HG02885 (cell line): Measurements from ENCODE around the gene KLK13.

Experiments
- ATAC-seq: cut with Tn5 transposase; IDR thresholded peaks from one replicate; pipeline ENCODE4 v1.9.1; 2021; ENCODE audit warnings: mild to moderate bottlenecking; ENCODE audit not compliant: unreplicated experiment, poor library complexity

The KLK13 gene, protein sequence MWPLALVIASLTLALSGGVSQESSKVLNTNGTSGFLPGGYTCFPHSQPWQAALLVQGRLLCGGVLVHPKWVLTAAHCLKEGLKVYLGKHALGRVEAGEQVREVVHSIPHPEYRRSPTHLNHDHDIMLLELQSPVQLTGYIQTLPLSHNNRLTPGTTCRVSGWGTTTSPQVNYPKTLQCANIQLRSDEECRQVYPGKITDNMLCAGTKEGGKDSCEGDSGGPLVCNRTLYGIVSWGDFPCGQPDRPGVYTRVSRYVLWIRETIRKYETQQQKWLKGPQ

DNA sequence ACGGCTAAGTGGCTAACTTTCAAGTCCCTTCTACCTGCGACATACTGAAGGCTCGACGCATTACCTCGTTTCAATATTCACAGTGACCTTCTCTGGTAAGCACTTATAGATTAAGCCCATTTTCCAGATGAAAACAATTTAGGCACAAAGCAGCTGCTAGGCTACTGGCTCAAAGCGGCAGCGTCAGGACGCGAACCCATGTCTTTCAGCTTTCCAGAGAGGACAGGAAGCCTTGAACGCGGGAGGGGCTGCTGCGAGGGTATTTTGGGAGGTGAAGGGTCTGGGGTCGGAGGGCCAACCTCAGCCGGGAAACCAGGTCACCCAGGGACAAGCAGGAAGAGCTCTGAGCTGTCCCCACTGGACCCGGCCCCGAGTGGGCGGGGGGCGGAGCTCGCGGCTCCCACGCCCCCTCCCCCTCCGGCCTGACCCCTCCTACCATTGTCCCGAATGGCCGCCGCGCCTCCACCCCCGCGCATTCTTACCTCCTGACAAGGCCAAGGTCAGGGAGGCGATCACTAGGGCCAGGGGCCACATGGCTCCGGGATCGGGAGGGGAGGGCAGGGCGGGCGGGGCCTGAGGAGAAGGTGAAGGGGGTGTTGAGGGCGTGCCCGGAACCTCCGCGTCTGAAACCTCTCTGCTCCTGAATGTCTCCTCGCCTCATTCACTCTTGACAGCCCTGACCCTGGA is at the start of gene KLK13:
KLK13 (minus strand) TSS at position 559 of the 687 bp plus-strand sequence; CDS start at position 534, 25 bp downstream.
- no peak for ATAC-seq

DNA sequence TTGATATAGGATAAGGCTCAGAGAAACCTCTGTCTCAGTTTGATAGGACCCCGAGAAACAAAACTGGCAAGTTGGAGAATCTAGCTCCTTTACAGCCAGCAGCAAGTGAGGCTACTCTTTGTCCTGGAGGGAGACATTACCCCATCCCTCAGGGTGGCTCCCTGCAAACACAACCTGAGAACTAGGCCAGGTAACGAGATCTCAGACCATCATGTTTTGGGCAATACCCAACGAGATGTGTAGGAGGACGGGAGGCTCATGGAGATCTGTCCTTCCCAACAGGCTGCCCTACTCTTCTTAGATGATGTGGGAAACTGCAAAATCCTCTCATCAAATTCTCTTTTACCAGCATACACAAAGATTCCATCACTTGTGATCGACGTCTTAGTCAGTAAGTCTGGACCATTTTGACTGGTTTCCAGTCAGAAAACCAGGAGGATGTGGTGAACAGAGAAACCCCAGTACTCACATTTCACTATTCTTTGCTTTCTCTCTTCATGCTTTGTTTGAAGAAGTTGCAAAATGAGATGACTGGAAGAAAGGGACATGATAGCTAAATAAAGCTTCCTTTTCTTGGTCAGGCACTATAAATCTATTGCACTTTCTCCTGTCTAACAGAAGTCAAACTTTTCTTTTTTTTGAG is 49.3 kb upstream of the KLK13 start:
- no peak for ATAC-seq

DNA sequence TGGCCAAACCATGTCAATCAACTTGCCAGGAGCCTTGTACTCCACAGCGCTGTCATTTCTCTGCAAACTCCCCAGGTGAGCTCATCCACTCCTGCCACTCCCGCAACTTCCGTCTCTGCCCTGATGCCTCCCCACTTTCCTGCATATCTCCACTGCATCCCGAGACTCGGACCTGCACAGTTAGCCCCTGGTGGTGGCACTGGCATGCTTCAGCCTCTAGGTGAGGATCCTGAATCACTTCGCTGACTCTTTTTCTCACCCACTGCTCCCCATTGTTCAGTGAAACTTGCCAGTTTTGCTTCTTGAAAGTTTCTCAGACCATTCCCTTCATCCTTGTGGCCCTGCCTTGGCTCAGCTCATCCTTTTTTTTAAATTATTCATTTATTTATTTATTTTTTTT is 46.7 kb upstream of the KLK13 start:
- ATAC-seq: no peak

DNA sequence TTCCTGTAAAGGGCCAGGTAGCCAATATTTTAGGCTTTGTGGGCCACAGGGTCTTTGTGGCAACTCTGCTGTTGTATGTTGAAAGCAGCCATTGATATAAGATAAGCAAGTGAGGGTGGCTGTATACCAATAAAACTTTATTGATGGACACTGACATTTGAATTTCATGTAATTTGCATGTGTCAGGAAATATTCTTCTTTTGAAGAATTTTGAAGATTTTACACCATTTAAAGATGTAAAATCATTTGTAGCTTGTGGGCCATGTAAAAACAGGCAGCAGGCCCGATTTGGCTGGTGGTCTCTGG is 45.7 kb upstream of the KLK13 start:
- no peak for ATAC-seq

DNA sequence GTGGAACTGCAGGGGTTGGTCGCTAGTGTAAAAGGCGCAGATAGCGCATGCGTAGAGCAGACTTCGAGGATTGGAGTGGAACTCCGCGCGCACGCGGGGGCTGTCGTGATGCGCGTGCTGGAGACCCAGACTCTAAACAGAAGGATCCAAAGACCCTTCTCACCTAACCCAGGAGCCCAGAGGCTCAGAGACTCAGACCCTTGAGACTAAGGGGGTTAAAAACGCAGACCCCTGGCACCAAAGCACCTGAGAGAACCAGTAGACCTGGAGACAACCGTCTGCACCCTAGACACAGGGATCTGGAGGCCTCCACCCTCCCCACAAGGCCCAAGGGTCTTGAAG is 43.9 kb upstream of the KLK13 start:
- peak; percentile 8 for ATAC-seq

DNA sequence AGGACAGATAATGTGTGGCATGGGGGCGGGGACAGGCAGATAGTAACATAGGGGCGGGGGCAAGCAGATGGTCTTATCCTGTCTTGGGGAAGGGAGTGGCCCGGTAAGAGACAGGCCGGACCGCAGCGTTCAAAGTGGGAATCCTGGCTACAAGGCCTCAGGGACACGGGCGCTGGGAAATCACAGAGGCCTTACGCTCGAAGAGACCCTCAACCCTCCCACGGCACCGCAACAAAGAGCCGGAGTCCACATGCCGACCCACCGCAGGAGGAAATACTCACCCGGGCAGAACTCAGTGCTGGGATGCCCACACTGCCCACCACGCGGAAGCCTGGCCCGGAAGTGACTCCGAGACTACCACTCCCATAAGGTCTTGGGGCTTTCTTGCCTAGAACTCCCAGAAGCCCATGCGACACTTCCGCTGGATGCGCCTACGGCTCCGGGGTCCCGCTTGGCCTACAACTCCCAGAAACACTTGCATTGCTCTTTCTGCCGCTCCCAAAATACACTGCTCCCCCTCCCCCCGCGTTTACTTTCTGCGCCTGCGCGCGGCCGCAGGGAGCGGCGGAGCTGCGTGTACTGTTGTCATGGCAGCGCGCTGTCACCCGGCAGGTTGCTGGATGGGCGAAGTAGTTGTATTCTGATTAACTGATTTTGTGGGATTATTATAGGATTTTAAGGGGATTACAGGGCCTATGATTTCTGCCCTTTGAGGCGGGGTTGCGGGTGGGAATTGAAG is 43.3 kb upstream of the KLK13 start, which contains the start of gene CTU1:
CTU1 (minus strand) TSS at position 344 of the 739 bp plus-strand sequence. CDS start 3,840 bp downstream, outside the sequence.
- peak; percentile 96 for ATAC-seq

DNA sequence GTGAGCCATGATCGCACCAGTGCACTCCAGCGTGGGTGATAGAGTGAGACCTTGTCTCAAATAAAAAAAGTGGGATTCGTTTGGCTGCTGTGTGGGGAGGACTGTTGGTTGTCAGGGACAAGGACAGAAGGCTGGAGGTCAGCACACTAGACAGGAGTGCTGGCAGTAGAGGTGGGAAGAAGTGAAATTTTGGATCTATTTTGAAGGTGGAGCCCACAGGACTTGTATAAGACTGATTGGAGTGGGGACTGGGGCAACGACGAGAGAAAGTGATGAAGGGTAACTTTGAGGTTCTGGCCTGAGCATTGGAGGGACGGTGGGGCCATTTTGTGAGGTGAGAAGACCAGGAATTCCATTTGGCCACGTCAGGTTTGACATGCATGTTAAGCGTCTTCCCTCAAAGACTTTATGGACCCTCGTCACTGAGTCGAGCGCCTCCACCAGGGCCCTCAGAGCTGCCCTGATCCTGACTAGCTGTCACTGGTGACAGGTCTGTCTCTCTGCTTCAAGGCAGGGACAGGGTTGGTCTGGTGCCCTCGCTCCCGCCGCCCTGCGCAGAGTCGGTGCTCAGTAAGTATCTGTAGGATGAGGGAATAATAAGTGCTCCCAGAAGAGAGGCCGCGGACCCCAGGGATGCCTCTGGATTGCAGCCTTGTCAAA is 42.6 kb upstream of the KLK13 start:
- ATAC-seq: no peak

DNA sequence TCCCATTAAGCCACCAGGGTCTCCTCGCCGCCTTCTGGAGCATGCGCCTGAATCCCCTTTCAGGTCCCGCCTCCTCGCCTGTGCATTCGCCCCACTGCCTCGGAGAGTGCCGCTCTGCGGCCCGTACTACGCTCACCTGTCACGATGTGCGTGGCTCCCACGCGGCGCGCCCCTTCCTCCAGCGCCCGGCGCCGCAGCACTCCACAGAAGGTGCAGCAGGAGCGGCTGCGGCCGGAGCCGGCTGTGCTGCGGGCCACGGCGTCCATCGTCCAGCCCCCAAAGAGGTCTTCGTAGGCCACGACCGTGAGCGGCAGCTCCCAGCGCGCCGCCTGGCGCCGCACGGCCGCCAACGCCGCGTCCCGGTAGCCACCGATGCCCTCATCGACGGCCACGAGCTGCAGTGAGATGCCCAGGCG is 39.0 kb upstream of the KLK13 start:
- no peak for ATAC-seq

DNA sequence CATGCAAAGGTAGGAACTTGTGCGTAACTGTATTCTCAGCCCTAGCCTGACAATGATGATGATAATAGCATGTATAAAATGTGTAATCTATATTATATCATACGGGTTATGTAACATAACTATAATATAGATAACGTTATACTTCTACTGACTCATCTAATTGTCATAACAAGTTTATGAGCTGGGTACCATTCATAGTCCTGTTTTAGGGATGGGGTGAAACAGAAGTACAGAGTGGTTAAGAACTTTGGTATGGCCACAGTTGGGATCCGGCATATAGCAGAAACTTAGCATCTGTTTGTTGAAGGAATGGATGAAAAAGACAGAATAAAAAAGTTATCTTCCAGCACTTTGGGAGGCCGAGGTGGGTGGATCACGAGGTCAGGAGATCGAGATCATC is 38.1 kb upstream of the KLK13 start:
- no peak for ATAC-seq

DNA sequence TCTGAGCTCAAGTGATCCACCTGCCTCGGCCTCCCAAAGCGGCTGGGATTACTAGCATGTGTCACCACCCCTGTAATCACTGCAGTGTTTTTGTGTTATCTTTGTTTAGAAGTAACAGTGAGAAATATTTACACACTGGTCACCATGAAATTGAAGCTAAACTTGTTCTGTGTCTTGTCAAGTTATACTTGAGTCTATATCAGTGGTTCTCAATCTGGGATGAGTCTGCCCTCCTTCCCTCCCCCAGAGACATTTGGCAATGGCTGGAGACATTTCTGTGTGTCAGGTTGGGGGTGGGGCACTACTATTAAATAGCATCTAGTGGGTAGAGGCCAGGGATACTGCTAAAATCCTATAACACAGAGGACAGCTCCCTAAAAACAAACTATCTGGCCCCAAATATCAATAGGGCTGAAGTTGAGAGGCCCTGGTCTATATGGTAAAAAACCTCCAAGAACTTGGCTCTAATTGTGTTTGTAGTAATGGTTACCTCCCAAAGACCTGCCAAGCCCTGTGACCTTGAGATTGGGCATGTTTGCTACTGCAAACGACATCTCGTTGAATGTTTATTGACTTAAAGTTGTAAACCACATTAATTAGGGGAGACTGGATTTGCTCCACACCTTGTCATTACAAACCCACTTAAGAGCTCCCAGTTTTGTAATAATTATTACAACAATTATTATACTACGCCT is 36.4 kb upstream of the KLK13 start:
- no peak for ATAC-seq

DNA sequence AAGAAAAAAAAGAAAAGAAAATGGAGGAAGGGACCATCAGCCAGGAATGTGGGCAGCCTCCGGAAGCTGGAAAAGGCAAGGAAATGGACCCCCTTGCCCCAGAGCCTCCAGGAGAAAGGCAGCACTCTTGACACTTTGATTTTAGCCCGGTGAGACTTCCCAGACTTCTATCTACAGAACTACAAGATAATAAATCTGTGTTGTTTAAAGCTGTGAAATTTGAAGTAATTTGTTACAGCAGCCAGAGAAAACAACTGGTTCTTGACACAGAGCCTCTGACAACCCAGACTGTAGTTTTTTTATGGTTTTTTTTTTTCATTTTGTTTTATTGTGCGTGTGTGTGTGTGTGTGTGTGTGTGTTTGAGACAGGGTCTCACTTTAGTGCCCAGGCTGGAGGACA is 35.7 kb upstream of the KLK13 start:
- ATAC-seq: no peak

DNA sequence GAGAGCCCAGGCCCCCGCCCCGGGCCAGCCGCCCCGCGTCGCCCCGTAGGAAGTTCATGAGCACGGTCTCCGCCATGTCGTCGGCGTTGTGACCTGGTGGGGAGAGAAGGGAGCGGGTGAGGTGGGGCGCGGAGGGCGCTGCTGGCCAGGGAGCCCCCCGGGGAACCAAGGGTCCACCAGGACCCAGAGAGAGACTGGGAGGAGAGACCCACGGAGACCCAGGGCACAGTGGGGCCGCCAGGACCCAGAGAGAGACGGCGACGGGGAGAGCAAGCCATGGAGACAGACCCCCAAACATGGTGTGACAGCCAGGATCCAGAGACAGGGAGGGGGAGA is 34.1 kb upstream of the KLK13 start:
- no peak for ATAC-seq

DNA sequence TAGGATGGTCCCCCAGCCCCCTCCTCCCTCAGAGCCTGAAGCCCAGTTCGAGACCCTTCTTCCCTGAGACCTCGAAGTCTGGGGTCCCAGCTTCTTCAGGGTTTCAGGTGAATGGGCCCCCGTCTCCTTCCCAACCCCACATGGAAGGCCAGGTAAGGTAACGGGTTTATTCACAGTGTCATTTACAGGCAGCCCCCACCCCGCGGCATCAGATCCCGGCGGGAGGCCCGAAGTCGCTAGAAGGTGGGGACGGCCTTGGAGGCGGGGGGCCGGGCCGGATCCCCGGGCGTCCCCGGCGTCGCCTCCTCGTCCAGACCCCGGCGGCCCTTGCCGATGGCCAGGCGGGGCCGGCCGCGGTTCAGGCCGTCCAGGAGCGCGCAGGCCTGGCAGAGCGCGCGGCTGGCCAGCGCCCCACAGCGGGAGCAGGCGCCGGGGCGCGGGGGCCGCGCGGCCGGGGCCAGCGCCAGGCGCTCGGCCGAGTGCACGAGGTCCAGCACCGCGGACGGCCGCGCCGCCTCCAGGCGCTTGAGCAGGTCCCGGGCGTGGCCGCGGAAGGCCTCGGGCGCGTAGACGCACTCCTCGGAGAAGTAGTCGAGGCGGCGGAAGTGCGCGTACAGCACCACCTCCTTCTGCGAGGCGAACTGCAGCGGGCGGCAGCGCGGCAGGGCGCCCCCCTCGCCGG is 33.6 kb upstream of the KLK13 start:
- no peak for ATAC-seq

DNA sequence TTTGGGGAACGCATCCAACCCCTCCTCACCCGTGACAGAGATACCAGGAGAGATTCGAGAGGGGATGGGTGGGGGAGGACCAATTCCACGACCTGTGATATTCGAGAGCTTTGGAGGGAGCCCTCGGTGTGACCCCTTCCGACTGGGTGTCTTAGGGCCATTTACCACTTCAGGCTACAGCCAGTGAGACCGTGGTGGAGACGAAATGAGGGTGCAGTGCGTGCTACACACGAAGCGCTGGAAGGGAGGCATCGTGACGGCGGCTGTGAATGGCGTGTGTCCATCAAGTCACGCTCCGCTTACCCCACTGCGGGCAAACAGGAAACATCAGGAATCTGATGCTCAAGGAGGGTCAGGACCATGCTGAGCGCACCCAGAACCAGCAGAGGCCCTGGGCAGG is 32.9 kb upstream of the KLK13 start:
- no peak for ATAC-seq

DNA sequence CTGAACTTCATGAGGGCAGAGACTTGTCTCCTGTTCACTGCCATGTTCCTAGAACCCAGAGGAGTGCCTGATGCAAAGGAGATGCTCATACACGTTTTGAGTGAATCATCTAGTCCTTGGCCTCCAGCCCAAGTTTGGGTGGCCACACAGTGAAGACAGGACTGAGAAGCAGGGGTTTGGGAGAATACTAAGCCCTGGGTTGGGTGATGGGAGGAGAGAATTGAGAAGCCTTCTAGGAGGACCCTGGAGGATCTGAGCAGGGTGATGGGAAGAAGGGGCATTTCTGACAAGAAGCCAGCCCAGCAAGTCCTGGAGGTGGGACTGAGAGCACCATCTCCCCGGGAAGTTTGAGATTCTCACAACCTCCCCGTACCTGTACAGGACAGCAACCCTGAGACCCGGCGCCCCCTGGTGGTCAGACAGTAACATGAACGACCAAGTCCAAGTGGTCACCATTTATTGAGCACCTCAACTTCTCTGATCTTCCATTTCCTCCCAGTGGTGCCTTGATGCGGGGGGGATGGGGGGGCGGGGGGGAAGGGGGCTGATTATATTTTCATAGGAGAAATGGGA is 32.4 kb upstream of the KLK13 start:
- no peak for ATAC-seq

DNA sequence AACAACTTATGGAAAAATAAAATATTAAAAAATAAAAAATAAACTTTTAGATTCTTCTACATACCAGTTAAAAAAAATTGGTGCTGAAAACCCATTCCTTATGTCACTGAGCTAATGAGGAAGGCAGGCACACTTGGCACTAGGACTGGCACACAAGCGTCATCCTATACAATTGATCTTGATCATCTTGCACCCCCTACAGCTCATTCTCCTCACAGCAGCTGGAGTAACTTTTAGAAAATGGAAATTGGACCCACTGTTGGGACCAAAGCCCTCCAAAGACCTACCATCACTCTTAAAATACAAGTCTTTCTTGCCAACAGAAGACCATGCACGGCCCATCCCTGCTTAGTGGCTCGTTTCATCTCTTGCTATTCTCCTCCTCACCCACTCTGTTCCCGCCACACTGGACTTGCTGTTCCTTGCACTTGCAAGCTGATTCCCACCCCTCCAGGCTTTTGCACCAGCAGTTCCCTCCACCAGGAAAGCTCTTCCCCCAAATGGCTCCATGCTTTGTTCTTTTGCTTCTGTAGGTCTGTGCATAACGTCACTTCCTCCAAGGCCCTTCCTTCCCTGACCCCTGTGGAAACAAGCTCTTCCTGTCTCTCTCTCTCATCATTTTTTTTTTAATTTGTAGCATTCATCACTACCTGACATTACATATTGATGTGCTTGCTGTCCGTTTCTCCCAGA is 31.7 kb upstream of the KLK13 start:
- ATAC-seq: no peak

DNA sequence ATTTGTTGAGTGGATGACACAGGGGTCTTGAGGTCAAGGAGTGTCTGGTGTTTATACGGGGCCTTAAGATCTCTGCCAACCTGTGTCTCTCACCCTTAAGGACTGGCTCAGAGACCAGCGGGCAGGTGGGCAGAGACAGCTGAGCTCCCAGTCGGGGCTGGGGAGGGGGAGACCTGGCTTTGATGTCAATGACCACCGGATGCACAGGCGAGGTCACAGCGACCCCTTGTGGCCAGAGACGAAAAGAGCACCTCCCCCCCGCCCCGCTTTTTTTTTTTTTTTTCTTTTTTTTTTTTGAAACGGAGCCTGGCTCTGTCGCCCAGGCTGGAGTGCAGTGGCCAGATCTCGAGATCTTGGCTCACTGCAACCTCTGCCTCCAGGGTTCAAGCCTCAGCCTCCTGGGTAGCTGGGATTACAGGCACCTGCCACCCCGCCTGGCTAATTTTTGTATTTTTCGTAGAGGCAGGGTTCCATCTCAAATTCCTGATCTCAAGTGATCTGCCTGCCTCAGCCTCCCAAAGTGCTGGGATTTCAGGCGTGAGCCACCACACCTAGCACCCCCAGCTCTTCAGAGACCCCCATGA is 29.9 kb upstream of the KLK13 start:
- ATAC-seq: no peak
